ENCODE results near the gene KRTAP5-11.
"Not testable (repeated sequence)": the region's sequence is repeated elsewhere in the genome, so short reads cannot be mapped to it uniquely, and the experiment has no call there.

The KRTAP5-11 gene, protein sequence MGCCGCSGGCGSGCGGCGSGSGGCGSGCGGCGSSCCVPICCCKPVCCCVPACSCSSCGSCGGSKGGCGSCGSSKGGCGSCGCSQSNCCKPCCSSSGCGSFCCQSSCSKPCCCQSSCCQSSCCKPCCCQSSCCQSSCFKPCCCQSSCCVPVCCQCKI

DNA sequence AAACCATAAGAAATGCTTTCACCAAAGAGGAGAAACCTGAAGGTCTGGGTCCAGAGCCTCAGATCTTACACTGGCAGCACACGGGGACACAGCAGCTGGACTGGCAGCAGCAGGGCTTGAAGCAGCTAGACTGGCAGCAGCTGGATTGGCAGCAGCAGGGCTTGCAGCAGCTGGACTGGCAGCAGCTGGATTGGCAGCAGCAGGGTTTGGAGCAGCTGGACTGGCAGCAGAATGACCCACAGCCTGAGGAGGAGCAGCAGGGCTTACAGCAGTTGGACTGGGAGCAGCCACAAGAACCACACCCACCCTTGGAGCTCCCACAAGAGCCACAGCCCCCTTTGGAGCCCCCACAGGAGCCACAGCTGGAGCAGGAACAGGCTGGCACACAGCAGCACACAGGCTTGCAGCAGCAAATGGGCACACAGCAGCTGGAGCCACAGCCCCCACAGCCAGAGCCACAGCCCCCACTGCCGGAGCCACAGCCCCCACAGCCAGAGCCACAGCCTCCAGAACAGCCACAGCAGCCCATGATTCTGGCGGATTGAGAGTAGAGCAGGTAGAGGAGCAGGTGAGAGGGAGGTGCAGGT lies at the start of gene KRTAP5-11:
Gene KRTAP5-11 (minus strand): TSS at position 567 of the 587 bp plus-strand sequence. CDS start 38 bp downstream, at position 529.
- Histone ChIP-seq H3K4me3 (ENCODE audit: low read depth in 1 of 2, low read length in 2 of 2) (no peak within 1 kb of the TSS), H3K27ac (ENCODE audit: low read depth, low read length) (no peak within 1 kb of the TSS), H3K9me3 (ENCODE audit: control insufficient read depth in 1 of 2, low read length in 2 of 2) (no peaks in the 10 kb centered on the region), H3K9ac (ENCODE audit: low read depth in 1 of 2, low read length in 2 of 2) (no peak within 1 kb of the TSS), H3K27me3 (ENCODE audit: control insufficient read depth in 1 of 2, insufficient read depth in 2 of 2, low read length in 2 of 2) (no peaks in the 10 kb centered on the region), H3K4me1 (ENCODE audit: control insufficient read depth in 1 of 2, insufficient read depth in 2 of 2, low read length in 2 of 2) (peaks cover 0 to 5% of the 10 kb centered on the region in 2 donors), H3K36me3 (ENCODE audit: control insufficient read depth in 1 of 2, insufficient read depth in 2 of 2, low read length in 2 of 2) (no peaks in the 10 kb centered on the region)

DNA sequence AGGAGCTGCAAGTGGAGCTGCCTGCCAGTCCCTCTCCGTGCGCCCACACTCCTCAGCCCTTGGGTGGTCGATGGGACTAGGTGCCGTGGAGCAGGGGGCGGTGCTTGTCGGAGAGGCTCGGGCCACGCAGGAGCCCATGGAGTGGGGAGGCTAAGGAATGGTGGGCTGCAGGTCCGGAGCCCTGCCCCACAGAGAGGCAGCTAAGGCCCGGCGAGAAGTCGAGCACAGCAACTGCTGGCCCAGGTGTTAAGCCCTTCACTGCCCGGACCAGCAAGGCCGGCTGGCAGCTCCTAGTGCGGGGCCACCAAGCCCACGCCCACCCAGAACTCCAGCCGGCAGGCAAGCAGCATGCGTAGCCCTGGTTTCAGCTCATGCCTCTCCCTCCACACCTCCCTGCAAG lies 48.9 kb upstream of the KRTAP5-11 start:
- H3K4me3 ChIP-seq (ENCODE audit: low read depth in 1 of 2, low read length in 2 of 2); H3K9ac ChIP-seq (ENCODE audit: low read depth in 1 of 2, low read length in 2 of 2); H3K9me3 ChIP-seq (ENCODE audit: control insufficient read depth in 1 of 2, low read length in 2 of 2); H3K36me3 ChIP-seq (ENCODE audit: control insufficient read depth in 1 of 2, insufficient read depth in 2 of 2, low read length in 2 of 2); H3K27me3 ChIP-seq (ENCODE audit: control insufficient read depth in 1 of 2, insufficient read depth in 2 of 2, low read length in 2 of 2); H3K27ac ChIP-seq (ENCODE audit: low read depth, low read length); H3K4me1 ChIP-seq (ENCODE audit: control insufficient read depth in 1 of 2, insufficient read depth in 2 of 2, low read length in 2 of 2): not testable (repeated sequence)

DNA sequence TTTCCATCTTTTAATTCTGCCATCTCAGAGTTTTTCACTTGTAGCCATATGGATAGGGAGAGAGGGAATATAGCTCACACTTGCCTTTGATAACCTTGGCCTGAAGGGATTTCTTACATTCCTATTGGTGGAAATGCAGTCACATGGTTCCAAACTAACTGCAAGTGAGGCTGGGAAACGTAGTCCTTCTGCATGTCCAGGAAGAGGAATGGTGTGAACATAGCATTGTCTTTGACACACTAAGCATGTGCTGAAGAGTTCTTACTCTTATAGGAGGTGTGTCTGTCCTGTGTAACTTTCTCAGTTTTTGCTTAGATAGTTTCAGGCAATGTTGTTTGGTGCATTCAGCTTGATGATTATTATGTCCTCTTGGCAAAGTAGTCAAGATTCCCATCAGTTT lies 47.4 kb upstream of the KRTAP5-11 start:
- not testable (repeated sequence) for H3K9me3 ChIP-seq (ENCODE audit: control insufficient read depth in 1 of 2, low read length in 2 of 2); H3K36me3 ChIP-seq (ENCODE audit: control insufficient read depth in 1 of 2, insufficient read depth in 2 of 2, low read length in 2 of 2); H3K27me3 ChIP-seq (ENCODE audit: control insufficient read depth in 1 of 2, insufficient read depth in 2 of 2, low read length in 2 of 2); H3K9ac ChIP-seq (ENCODE audit: low read depth in 1 of 2, low read length in 2 of 2); H3K4me3 ChIP-seq (ENCODE audit: low read depth in 1 of 2, low read length in 2 of 2); H3K4me1 ChIP-seq (ENCODE audit: control insufficient read depth in 1 of 2, insufficient read depth in 2 of 2, low read length in 2 of 2); H3K27ac ChIP-seq (ENCODE audit: low read depth, low read length)

DNA sequence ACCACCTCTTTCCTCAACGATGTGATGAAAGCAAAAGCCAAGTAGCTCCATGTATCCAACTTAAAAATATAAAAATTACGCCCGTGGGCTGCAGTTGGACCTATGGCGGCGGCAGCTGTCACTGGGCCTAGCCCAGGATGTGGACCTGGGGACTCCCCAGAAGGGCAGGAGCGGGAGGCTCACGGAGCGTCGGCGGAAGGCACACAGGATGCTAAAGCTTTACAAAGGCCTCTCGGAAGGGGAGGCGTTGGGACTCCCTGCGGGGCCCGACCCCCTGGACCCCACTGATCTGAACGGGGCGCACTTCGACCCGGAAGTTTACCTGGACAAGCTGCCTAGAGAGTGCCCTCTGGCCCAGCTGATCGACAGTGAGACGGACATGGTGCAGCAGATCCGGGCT lies 46.3 kb upstream of the KRTAP5-11 start:
- H3K4me1 ChIP-seq (ENCODE audit: control insufficient read depth in 1 of 2, insufficient read depth in 2 of 2, low read length in 2 of 2); H3K36me3 ChIP-seq (ENCODE audit: control insufficient read depth in 1 of 2, insufficient read depth in 2 of 2, low read length in 2 of 2); H3K9me3 ChIP-seq (ENCODE audit: control insufficient read depth in 1 of 2, low read length in 2 of 2); H3K27ac ChIP-seq (ENCODE audit: low read depth, low read length); H3K27me3 ChIP-seq (ENCODE audit: control insufficient read depth in 1 of 2, insufficient read depth in 2 of 2, low read length in 2 of 2); H3K4me3 ChIP-seq (ENCODE audit: low read depth in 1 of 2, low read length in 2 of 2); H3K9ac ChIP-seq (ENCODE audit: low read depth in 1 of 2, low read length in 2 of 2): not testable (repeated sequence)

DNA sequence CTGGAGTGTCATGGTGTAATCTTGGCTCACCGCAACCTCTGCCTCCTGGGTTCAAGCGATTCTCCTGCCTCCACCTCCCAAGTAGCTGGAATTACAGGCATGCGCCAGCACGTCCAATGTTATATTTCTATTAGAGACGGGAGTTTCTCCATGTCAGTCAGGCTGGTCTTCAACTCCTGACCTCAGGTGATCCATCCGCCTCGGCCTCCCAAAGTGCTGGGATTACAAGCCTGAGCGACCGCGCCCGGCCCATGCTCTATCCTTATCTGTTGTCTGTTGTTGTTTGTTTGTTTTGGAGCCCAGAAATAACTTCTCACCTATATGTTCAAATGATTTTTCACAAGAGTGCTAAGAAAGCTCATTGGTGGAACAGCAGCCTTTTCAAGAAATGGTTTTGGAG lies 40.6 kb upstream of the KRTAP5-11 start:
- not testable (repeated sequence) for H3K4me3 ChIP-seq (ENCODE audit: low read depth in 1 of 2, low read length in 2 of 2); H3K36me3 ChIP-seq (ENCODE audit: control insufficient read depth in 1 of 2, insufficient read depth in 2 of 2, low read length in 2 of 2); H3K4me1 ChIP-seq (ENCODE audit: control insufficient read depth in 1 of 2, insufficient read depth in 2 of 2, low read length in 2 of 2); H3K9ac ChIP-seq (ENCODE audit: low read depth in 1 of 2, low read length in 2 of 2); H3K9me3 ChIP-seq (ENCODE audit: control insufficient read depth in 1 of 2, low read length in 2 of 2); H3K27ac ChIP-seq (ENCODE audit: low read depth, low read length); H3K27me3 ChIP-seq (ENCODE audit: control insufficient read depth in 1 of 2, insufficient read depth in 2 of 2, low read length in 2 of 2)

DNA sequence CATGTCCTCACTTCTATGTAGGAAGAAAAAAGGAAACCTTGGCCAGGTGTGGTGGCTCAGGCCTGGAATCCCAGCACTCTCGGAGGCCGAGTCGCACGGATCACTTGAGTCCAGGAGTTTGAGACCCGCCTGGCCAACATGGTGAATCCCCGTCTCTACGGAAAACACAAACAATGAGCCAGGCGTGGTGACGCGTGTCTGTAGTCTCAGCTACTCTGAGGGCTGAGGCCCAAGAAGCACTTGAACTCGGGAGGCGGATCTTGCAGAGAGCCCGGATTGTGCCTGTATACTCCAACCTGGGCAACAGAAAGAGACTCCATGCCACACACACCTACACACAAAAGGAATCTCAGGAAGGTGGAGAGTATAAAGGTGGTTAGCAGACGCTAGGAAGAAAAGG lies 39.9 kb upstream of the KRTAP5-11 start:
- not testable (repeated sequence) for H3K9me3 ChIP-seq (ENCODE audit: control insufficient read depth in 1 of 2, low read length in 2 of 2); H3K36me3 ChIP-seq (ENCODE audit: control insufficient read depth in 1 of 2, insufficient read depth in 2 of 2, low read length in 2 of 2); H3K4me3 ChIP-seq (ENCODE audit: low read depth in 1 of 2, low read length in 2 of 2); H3K27me3 ChIP-seq (ENCODE audit: control insufficient read depth in 1 of 2, insufficient read depth in 2 of 2, low read length in 2 of 2); H3K9ac ChIP-seq (ENCODE audit: low read depth in 1 of 2, low read length in 2 of 2); H3K27ac ChIP-seq (ENCODE audit: low read depth, low read length); H3K4me1 ChIP-seq (ENCODE audit: control insufficient read depth in 1 of 2, insufficient read depth in 2 of 2, low read length in 2 of 2)

DNA sequence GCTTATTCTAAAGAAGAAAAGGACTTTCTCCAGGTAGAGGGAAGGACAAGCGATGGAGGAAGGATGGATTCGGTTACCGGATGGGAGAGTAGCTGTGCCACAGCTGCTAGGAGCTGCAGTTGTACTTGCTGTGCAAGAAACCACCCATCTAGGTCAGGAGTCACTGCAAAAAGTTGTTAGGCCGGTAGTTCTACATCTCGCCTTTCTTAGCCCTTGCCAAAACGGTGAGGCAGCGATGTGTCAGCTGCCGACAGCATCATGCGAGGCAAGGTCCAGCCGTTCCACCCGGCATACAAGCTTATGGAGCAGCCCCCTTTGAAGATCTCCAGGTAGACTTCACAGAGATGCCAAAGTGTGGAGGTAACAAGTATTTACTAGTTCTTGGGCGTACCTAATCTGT lies 32.3 kb upstream of the KRTAP5-11 start:
- not testable (repeated sequence) for H3K9me3 ChIP-seq (ENCODE audit: control insufficient read depth in 1 of 2, low read length in 2 of 2); H3K4me3 ChIP-seq (ENCODE audit: low read depth in 1 of 2, low read length in 2 of 2); H3K4me1 ChIP-seq (ENCODE audit: control insufficient read depth in 1 of 2, insufficient read depth in 2 of 2, low read length in 2 of 2); H3K36me3 ChIP-seq (ENCODE audit: control insufficient read depth in 1 of 2, insufficient read depth in 2 of 2, low read length in 2 of 2); H3K27me3 ChIP-seq (ENCODE audit: control insufficient read depth in 1 of 2, insufficient read depth in 2 of 2, low read length in 2 of 2); H3K27ac ChIP-seq (ENCODE audit: low read depth, low read length); H3K9ac ChIP-seq (ENCODE audit: low read depth in 1 of 2, low read length in 2 of 2)

DNA sequence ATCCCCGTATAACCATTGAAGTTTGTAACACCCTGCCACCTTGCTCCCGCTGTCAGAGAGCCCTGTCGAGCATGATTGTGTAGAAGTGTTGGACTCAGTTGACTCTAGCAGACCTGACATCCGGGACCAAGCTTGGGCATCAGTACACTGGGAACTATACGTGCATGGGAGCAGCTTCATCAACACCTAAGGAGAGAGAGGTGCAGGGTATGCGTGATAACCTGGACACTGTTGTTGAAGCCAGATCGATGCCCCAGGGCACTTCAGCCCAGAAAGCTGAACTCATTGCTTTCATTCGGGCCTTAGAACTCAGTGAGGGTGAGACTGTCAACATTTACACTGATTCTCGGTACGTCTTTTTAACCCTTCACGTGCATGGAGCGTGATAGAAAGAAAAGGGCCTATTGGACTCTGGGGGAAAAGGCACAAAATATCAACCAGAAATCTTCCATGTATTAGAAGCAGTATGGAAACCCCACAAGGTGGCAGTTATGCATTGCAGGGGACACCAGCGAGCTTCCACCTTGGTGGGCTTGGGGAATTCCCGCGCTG lies 31.8 kb upstream of the KRTAP5-11 start:
- not testable (repeated sequence) for H3K36me3 ChIP-seq (ENCODE audit: control insufficient read depth in 1 of 2, insufficient read depth in 2 of 2, low read length in 2 of 2); H3K4me3 ChIP-seq (ENCODE audit: low read depth in 1 of 2, low read length in 2 of 2); H3K27me3 ChIP-seq (ENCODE audit: control insufficient read depth in 1 of 2, insufficient read depth in 2 of 2, low read length in 2 of 2); H3K4me1 ChIP-seq (ENCODE audit: control insufficient read depth in 1 of 2, insufficient read depth in 2 of 2, low read length in 2 of 2); H3K9me3 ChIP-seq (ENCODE audit: control insufficient read depth in 1 of 2, low read length in 2 of 2); H3K27ac ChIP-seq (ENCODE audit: low read depth, low read length); H3K9ac ChIP-seq (ENCODE audit: low read depth in 1 of 2, low read length in 2 of 2)

DNA sequence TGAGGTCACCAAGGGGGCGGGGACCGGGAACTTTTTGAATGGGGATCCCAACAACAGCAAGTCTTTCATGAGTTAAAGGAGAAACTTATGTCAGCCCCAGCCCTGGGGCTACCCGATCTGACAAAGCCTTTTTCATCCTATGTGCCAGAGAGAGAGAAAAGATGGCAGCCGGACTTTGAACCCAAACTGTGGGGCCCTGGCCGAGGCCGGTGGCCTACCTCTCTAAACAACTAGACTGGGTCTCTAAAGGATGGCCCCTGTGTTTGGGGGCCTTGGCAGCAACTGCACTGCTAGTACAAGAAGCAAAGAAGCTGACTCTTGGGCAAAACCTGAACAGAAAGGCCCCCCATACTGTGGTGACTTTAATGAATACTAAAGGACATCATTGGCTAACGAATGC lies 31.3 kb upstream of the KRTAP5-11 start:
- not testable (repeated sequence) for H3K36me3 ChIP-seq (ENCODE audit: control insufficient read depth in 1 of 2, insufficient read depth in 2 of 2, low read length in 2 of 2); H3K27me3 ChIP-seq (ENCODE audit: control insufficient read depth in 1 of 2, insufficient read depth in 2 of 2, low read length in 2 of 2); H3K4me1 ChIP-seq (ENCODE audit: control insufficient read depth in 1 of 2, insufficient read depth in 2 of 2, low read length in 2 of 2); H3K4me3 ChIP-seq (ENCODE audit: low read depth in 1 of 2, low read length in 2 of 2); H3K9ac ChIP-seq (ENCODE audit: low read depth in 1 of 2, low read length in 2 of 2); H3K27ac ChIP-seq (ENCODE audit: low read depth, low read length); H3K9me3 ChIP-seq (ENCODE audit: control insufficient read depth in 1 of 2, low read length in 2 of 2)

DNA sequence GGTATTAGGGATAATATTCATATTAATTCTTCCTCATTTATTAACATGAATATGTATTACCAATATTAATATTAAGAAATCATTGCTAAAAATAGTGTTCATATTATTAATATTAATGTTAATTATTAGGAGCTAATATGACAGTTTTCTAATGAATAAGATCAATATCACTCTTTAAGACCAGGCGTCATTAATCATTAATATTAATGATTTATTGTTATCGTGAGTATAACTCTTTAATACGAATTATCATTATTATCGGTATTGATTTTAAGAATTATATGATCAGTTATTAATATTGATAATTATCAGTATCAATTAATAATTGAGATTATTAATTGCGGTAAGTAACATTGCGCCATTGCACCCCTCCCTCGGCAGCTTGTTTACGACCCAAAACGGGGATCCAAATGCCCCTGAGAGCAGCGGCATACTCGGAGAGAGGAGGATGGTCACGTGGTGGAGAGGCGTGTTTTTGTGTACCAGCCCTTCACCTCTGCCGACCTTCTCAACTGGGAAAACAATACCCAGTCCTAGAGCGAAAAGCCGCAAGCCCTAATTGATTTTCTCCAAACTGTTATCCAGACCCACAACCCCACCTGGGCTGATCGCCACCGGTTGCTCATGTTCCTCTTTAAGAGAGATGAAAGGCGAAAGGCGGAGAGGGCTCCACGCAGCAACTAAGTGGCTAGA lies 28.7 kb upstream of the KRTAP5-11 start:
- H3K27ac ChIP-seq (ENCODE audit: low read depth, low read length); H3K4me3 ChIP-seq (ENCODE audit: low read depth in 1 of 2, low read length in 2 of 2); H3K4me1 ChIP-seq (ENCODE audit: control insufficient read depth in 1 of 2, insufficient read depth in 2 of 2, low read length in 2 of 2); H3K9ac ChIP-seq (ENCODE audit: low read depth in 1 of 2, low read length in 2 of 2); H3K9me3 ChIP-seq (ENCODE audit: control insufficient read depth in 1 of 2, low read length in 2 of 2); H3K27me3 ChIP-seq (ENCODE audit: control insufficient read depth in 1 of 2, insufficient read depth in 2 of 2, low read length in 2 of 2); H3K36me3 ChIP-seq (ENCODE audit: control insufficient read depth in 1 of 2, insufficient read depth in 2 of 2, low read length in 2 of 2): not testable (repeated sequence)

Data from duodenal mucosa (tissue), 2 donors.